GM18951 (cell line): Measurements from ENCODE around the gene NKX2-2.

Experiments used
- POLR2A ChIP-seq: IDR thresholded peaks from 4 replicates; pipeline ENCODE4 v1.6.1; 2011; ENCODE audit warnings: mild to moderate bottlenecking; ENCODE audit not compliant: insufficient read length, insufficient read depth; ENCODE audit errors: extremely low read depth
- in situ Hi-C: fragments of 300-500 bp; cut with MboI; formaldehyde crosslinking; loops from one replicate; pipeline ENCODE4 v1.12.0; 2022; ENCODE audit warnings: low sequenced_read_pairs, mixed read lengths, inconsistent platforms; ENCODE audit not compliant: unreplicated experiment

Gene NKX2-2

GRCh38 chr20:21513881-21514540 is at the start of gene NKX2-2:
NKX2-2 (minus strand) TSS chr20:21514064; CDS start chr20:21513669, 395 bp downstream.
- no peak for TF ChIP-seq POLR2A
- in situ Hi-C loops, result no loop called here

- no peak for TF ChIP-seq POLR2A
- in situ Hi-C loops, result no loop called here
These were observed 48.8 kb upstream of the NKX2-2 start for GRCh38 chr20:21562656-21563055.

GRCh38 chr20:21559305-21559704 is 45.4 kb upstream of the NKX2-2 start:
- in situ Hi-C loops, result no loop called here
- no peak for TF ChIP-seq POLR2A

GRCh38 chr20:21557241-21558020 is 43.6 kb upstream of the NKX2-2 start:
- no peak for TF ChIP-seq POLR2A
- in situ Hi-C loops, result no loop called here

- in situ Hi-C loops, result no loop called here
- no peak for TF ChIP-seq POLR2A
These were observed 42.5 kb upstream of the NKX2-2 start for GRCh38 chr20:21556398-21556797.

GRCh38 chr20:21555470-21556120 is 41.7 kb upstream of the NKX2-2 start:
- in situ Hi-C loops, result no loop called here
- no peak for TF ChIP-seq POLR2A

- TF ChIP-seq POLR2A, result no peak
- in situ Hi-C loops, result no loop called here
These were observed 41.1 kb upstream of the NKX2-2 start for GRCh38 chr20:21554985-21555384.

GRCh38 chr20:21554376-21554890 is 40.6 kb upstream of the NKX2-2 start:
- in situ Hi-C loops, result no loop called here
- TF ChIP-seq POLR2A, result no peak

- in situ Hi-C loops, result no loop called here
- TF ChIP-seq POLR2A, result no peak
These were observed 36.7 kb upstream of the NKX2-2 start for GRCh38 chr20:21550587-21550986.

- in situ Hi-C loops, result no loop called here
- no peak for TF ChIP-seq POLR2A
These were observed 34.6 kb upstream of the NKX2-2 start for GRCh38 chr20:21548390-21549035.

- in situ Hi-C loops, result no loop called here
- TF ChIP-seq POLR2A, result no peak
These were observed 32.5 kb upstream of the NKX2-2 start for GRCh38 chr20:21546355-21546754.

- in situ Hi-C loops, result no loop called here
- no peak for TF ChIP-seq POLR2A
These were observed 25.6 kb upstream of the NKX2-2 start for GRCh38 chr20:21539512-21539911.

- in situ Hi-C loops, result no loop called here
- no peak for TF ChIP-seq POLR2A
These were observed 21.0 kb upstream of the NKX2-2 start for GRCh38 chr20:21534886-21535285.

GRCh38 chr20:21534453-21534852 is 20.6 kb upstream of the NKX2-2 start:
- TF ChIP-seq POLR2A, result no peak
- in situ Hi-C loops, result no loop called here
